ENCODE results near the gene ZNF423. TPM values are rescaled to one million over a fixed set of nuclear protein-coding genes. Genes with fewer than 3 reads are reported as not detected.

The ZNF423 gene
- total and polyA plus RNA-seq, 9 of the 15 experiments (the other 6 are each of a cell fraction or from before 2014, with no cell fraction given), result not detected

DNA sequence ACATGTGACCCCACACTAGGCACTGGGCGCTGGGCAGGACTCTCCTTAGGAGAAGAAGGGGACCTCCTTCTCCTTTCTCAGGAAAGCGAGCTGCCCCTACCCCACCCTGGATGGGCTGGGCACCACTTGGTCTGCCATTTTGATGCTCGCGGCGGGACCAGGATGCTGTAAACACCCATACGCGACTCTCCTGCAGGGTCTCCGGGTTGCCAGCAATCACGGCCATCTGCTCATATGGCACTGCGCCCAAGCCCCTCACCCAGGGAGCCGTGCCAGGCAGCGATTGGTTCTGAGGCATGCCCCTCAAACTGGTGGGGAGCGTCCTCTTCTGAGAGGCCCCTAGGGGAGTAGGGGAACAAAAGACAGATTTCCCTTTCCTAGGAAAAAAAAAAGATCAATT is 383.3 kb downstream of the ZNF423 start:
- intact Hi-C loops (cut with micrococcal nuclease), result no loop called here
- Histone ChIP-seq H3K27me3 (ENCODE audit: control insufficient read depth in 2 of 2, insufficient read depth in 2 of 2, low read length in 2 of 2) (peaks cover 0 to 16% of the 10 kb centered on the region in 2 experiments; a peak in 1 of 5 replicates), H3K9me3 (replicated peaks; ENCODE audit: control insufficient read depth, insufficient read depth, low read depth, low read length) (no peaks in the 10 kb centered on the region), H3K9me1 (ENCODE audit: control insufficient read depth, insufficient read depth, low read length) (no peaks in the 10 kb centered on the region), H2AFZ (ENCODE audit: low read depth, low read length) (no peak overlapping the region), H3K79me2 (ENCODE audit: control insufficient read depth, insufficient read depth, low read length) (no peaks in the 10 kb centered on the region), H3K27ac (ENCODE audit: extremely low read depth, low read depth, low read length) (no peak overlapping the region), H3K4me1 (replicated peaks in 1 of 2; ENCODE audit: control insufficient read depth in 2 of 2, insufficient read depth in 2 of 2, low read length in 2 of 2) (no peaks in the 10 kb centered on the region), H3K36me3 (ENCODE audit: control insufficient read depth, insufficient read depth, low read length) (no peaks in the 10 kb centered on the region), H3K4me2 (ENCODE audit: insufficient read depth, low read length) (no peak overlapping the region), H3K4me3 (no peak overlapping the region), H4K20me1 (replicated peaks; ENCODE audit: control insufficient read depth, insufficient read depth, low read length) (peaks cover 5% of the 10 kb centered on the region; the same call in 1 of the 2 replicates), H3K9ac (ENCODE audit: insufficient read depth in 1 of 2, low read depth in 2 of 2, low read length in 2 of 2) (no peak overlapping the region)
- DNase-seq (ENCODE audit: extremely low read depth in 1 of 4, low spot score in 3 of 4), result no peak
- POLR2A ChIA-PET, result interaction anchor here (0.7 kb wide), 1 partner anchor 1100 kb away, joined by 3 read pairs; no protein-coding TSS in a partner anchor
- TF ChIP-seq, protein P1, sequence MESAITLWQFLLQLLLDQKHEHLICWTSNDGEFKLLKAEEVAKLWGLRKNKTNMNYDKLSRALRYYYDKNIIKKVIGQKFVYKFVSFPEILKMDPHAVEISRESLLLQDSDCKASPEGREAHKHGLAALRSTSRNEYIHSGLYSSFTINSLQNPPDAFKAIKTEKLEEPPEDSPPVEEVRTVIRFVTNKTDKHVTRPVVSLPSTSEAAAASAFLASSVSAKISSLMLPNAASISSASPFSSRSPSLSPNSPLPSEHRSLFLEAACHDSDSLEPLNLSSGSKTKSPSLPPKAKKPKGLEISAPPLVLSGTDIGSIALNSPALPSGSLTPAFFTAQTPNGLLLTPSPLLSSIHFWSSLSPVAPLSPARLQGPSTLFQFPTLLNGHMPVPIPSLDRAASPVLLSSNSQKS (CRISPR knock-in tag; IDR thresholded peaks at IDR 0.05), result no peak
- no peak for TF ChIP-seq BMI1 (IDR thresholded peaks at IDR 0.05; ENCODE audit: low read length)
- TF ChIP-seq NCOA6 (IDR thresholded peaks at IDR 0.05), result no peak
- TF ChIP-seq DEAF1 (CRISPR knock-in tag; IDR thresholded peaks at IDR 0.05), result no peak
- no peak for TF ChIP-seq KHSRP (IDR thresholded peaks at IDR 0.05)
- TF ChIP-seq ZBTB33 (CRISPR knock-in tag; IDR thresholded peaks at IDR 0.05), result no peak
- no peak for TF ChIP-seq ZSCAN32 (CRISPR knock-in tag; IDR thresholded peaks at IDR 0.05)
- TF ChIP-seq HLTF (IDR thresholded peaks at IDR 0.05), result no peak
- CTCF ChIA-PET (ENCODE audit: low intra/inter-chr PET ratio), result no interaction called here
- in situ Hi-C loops (cut with MboI), result no loop called here
- BruUV-seq (replicated peaks), result no TSS peak
- ATAC-seq, result no peak
- no peak for FAIRE-seq
- WGBS (ENCODE audit: insufficient coverage, low coverage, missing lambda C conversion rate), result 1% methylated on average over 11 of the region's 13 CpGs
